A673 (cell line): ENCODE results near the gene OR2M7. TPM values are rescaled to one million over a fixed set of nuclear protein-coding genes. Genes with fewer than 3 reads are reported as not detected.
"Not testable (repeated sequence)": the region's sequence is repeated elsewhere in the genome, so short reads cannot be mapped to it uniquely, and the experiment has no call there.

Source experiments
- BruUV-seq: library from RNA; stranded (reverse); fragments of 400-500 nt; replicated peaks from 2 replicates; lab custom pipeline; 2021; lab: Mats Ljungman, UMichigan
- CTCF ChIA-PET: fragments of 300-600 bp; sonication (Branson Sonifier 250); formaldehyde crosslinking; loops from one replicate; lab custom pipeline; 2022; ENCODE audit warnings: antibody characterized with exemption; lab: Charles Lee
- POLR2A ChIA-PET: fragments of 300-600 bp; sonication (Branson Sonifier 250); formaldehyde crosslinking; loops from one replicate; lab custom pipeline; 2022; ENCODE audit warnings: antibody characterized with exemption; ENCODE audit not compliant: low non-redundant PET; lab: Charles Lee
- DNase-seq: peaks from one replicate; pipeline ENCODE4 v3.0.0-alpha.2; 2015; ENCODE audit warnings: low spot score
- H3K27ac ChIP-seq: fragments of 200-600 bp; sonication (generic); 2 replicates; pipeline ENCODE4 v1.5.1; 2016; ENCODE audit warnings: mixed run types, low read depth, mild to moderate bottlenecking, mixed read lengths, antibody characterized with exemption, low read length; ENCODE audit not compliant: poor library complexity, severe bottlenecking
- H3K27me3 ChIP-seq: fragments of 200-600 bp; sonication (generic); replicated peaks from 2 replicates; pipeline ENCODE4 v1.6.1; 2017; ENCODE audit warnings: mixed run types, low read depth, mild to moderate bottlenecking, mixed read lengths, antibody characterized with exemption, low read length; ENCODE audit not compliant: insufficient read depth, poor library complexity
- H3K36me3 ChIP-seq: fragments of 200-600 bp; sonication (generic); 2 replicates; pipeline ENCODE4 v1.6.1; 2016; ENCODE audit warnings: mixed run types, mild to moderate bottlenecking, mixed read lengths, antibody characterized with exemption, low read length; ENCODE audit not compliant: insufficient read depth, poor library complexity, severe bottlenecking
- H3K4me1 ChIP-seq: fragments of 200-600 bp; sonication (generic); 2 replicates; pipeline ENCODE4 v1.6.1; 2017; ENCODE audit warnings: mixed run types, mild to moderate bottlenecking, mixed read lengths, antibody characterized with exemption, low read length; ENCODE audit not compliant: insufficient read depth, poor library complexity, severe bottlenecking
- H3K4me3 ChIP-seq: fragments of 200-600 bp; sonication (generic); 2 replicates; pipeline ENCODE4 v1.5.1; 2016; ENCODE audit warnings: low read depth, mixed run types, mild to moderate bottlenecking, mixed read lengths, low read length; ENCODE audit not compliant: poor library complexity, severe bottlenecking
- H3K9me3 ChIP-seq: fragments of 200-600 bp; sonication (generic); 2 replicates; pipeline ENCODE4 v1.6.1; 2016; ENCODE audit warnings: mixed run types, low read depth, mild to moderate bottlenecking, mixed read lengths, antibody characterized with exemption, low read length; ENCODE audit not compliant: poor library complexity, severe bottlenecking
- EZH2 ChIP-seq: fragments of 200-600 bp; sonication (generic); IDR thresholded peaks from 2 replicates; pipeline ENCODE4 v1.6.1; 2017; ENCODE audit warnings: borderline replicate concordance, low read depth, mild to moderate bottlenecking, mixed read lengths, antibody characterized with exemption, low read length; ENCODE audit not compliant: poor library complexity, severe bottlenecking
- intact Hi-C: fragments of 100-400 bp; cut with micrococcal nuclease; formaldehyde crosslinking; loops from one replicate; pipeline ENCODE4 v1.10.0; 2022; ENCODE audit not compliant: unreplicated experiment
- total RNA-seq: library from RNA; stranded (reverse); gene quantifications from 2 replicates; pipeline ENCODE4 v1.2.3, GENCODE V29; 2021
- TF ChIP-seq, protein P1 (sequence below): fragments of 300-800, 200-600 bp; sonication (generic); conservative IDR thresholded peaks from 2 replicates; pipeline ENCODE4 v1.5.1; 2017; ENCODE audit warnings: low read depth, mild to moderate bottlenecking, antibody characterized with exemption, low read length, moderate library complexity, mixed read lengths

OR2M7 gene
- total RNA-seq, 1 experiment from 2014 or later, result not detected

DNA sequence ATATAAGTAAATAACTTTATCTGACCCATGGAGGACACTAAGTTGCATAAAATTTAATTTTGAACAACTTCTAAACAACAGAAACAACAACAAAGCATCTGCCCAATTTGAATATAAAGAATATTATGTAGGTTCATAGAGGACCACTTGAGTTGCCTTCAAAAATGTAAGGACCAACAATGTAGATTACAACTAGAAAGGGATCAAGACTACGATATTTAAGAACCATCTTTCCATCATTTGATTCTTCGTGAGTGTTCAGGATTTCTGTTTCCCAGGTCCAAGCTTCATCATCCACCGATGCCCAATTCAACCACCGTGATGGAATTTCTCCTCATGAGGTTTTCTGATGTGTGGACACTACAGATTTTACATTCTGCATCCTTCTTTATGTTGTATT lies 24.1 kb upstream of the OR2M7 start, which contains the start of gene OR14C36:
OR14C36 (plus strand) TSS at position 301 of the 400 bp plus-strand sequence; CDS start at position 301, 0 bp downstream.
- Histone ChIP-seq H3K36me3 (no peaks in the 10 kb centered on the region), H3K4me3 (no peak within 1 kb of the TSS), H3K27ac (no peak within 1 kb of the TSS), H3K9me3 (no peaks in the 10 kb centered on the region), H3K27me3 (peaks cover 13% of the 10 kb centered on the region), H3K4me1 (no peaks in the 10 kb centered on the region)
- BruUV-seq, result no TSS peak
- DNase-seq, result no peak
- ChIA-PET POLR2A (no interaction called here), CTCF (no interaction called here)
- intact Hi-C loops, result no loop called here
- no peak for TF ChIP-seq EZH2
- TF ChIP-seq, protein P1, sequence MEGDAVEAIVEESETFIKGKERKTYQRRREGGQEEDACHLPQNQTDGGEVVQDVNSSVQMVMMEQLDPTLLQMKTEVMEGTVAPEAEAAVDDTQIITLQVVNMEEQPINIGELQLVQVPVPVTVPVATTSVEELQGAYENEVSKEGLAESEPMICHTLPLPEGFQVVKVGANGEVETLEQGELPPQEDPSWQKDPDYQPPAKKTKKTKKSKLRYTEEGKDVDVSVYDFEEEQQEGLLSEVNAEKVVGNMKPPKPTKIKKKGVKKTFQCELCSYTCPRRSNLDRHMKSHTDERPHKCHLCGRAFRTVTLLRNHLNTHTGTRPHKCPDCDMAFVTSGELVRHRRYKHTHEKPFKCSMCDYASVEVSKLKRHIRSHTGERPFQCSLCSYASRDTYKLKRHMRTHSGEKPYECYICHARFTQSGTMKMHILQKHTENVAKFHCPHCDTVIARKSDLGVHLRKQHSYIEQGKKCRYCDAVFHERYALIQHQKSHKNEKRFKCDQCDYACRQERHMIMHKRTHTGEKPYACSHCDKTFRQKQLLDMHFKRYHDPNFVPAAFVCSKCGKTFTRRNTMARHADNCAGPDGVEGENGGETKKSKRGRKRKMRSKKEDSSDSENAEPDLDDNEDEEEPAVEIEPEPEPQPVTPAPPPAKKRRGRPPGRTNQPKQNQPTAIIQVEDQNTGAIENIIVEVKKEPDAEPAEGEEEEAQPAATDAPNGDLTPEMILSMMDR, result no peak

DNA sequence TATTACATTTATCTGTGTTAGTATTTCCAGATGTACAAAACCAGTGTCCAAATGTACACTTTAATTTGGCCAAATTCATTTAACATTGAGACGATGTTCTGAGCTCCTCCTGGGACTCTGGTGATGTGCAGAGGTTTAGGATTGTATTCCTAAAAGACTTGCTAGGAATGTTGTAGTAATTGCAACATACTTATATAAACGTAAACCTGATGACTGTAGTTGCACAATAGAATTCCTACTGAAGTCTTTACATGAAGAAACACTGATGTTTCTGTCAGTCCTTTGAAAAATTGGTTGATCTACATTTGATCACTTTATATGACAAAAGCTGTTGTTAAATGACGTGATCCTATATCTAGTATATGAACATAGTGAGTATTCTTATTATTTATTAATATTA lies 19.1 kb upstream of the OR2M7 start:
- no peak overlapping the region for H3K27ac ChIP-seq
- DNase-seq, result no peak
- no peaks in the 10 kb centered on the region for H3K27me3 ChIP-seq
- intact Hi-C loops, result no loop called here
- H3K36me3 ChIP-seq, result no peaks in the 10 kb centered on the region
- no peaks in the 10 kb centered on the region for H3K9me3 ChIP-seq
- no peak for TF ChIP-seq EZH2
- TF ChIP-seq, protein P1, result no peak
- ChIA-PET POLR2A (no interaction called here), CTCF (no interaction called here)
- BruUV-seq, result no TSS peak
- H3K4me1 ChIP-seq, result no peaks in the 10 kb centered on the region
- H3K4me3 ChIP-seq, result no peak overlapping the region

DNA sequence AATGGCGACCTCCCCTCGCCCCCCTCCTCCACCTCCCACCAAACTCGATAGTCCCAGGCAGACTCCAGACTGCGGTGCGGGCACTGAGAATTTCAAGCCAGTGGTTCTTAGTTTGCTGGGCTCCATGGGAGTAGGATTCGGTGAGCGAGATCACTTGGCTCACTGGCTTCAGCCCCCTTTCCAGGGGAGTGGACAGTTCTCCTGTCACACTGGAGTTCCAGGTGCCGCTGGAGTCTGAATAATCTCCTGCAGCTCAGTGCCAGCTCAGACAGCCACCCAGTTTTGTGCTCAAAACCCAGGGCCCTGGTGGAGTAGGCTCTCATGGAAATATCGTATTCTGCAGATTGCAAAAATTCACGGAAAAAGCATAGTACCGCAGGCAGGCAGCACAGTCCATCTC lies 7.6 kb downstream of the OR2M7 start:
- no TSS peak for BruUV-seq
- Histone ChIP-seq H3K36me3 (no peaks in the 10 kb centered on the region), H3K9me3 (peaks cover 14% of the 10 kb centered on the region), H3K4me1 (no peaks in the 10 kb centered on the region), H3K27ac (no peak overlapping the region), H3K4me3 (no peak overlapping the region), H3K27me3 (no peaks in the 10 kb centered on the region)
- CTCF ChIA-PET, result no interaction called here
- intact Hi-C loops, result no loop called here
- no peak for DNase-seq
- TF ChIP-seq, protein P1, result no peak
- TF ChIP-seq EZH2, result no peak
- POLR2A ChIA-PET, result no interaction called here

DNA sequence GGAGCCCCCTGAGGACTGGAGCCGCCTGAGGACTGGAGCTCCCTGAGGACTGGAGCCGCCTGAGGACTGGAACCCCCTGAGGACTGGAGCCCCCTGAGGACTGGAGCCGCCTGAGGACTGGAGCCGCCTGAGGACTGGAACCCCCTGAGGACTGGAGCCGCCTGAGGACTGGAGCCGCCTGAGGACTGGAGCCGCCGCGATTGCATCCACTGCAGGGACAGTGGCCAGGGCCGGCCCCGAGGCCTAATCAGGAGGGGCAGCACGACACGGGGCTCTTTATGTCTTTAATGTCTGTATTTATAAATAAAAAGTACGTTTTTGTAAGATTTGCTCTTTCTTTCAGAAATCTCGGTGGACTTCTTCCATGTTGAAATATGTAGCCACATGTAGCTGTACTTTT lies 17.6 kb downstream of the OR2M7 start:
- DNase-seq, H3K36me3 ChIP-seq, POLR2A ChIA-PET, CTCF ChIA-PET, H3K27ac ChIP-seq, intact Hi-C loops, BruUV-seq, H3K4me3 ChIP-seq, H3K27me3 ChIP-seq, H3K4me1 ChIP-seq, H3K9me3 ChIP-seq: not testable (repeated sequence)
